Stimulated activated CD8-positive, alpha-beta memory T cell treated with anti-CD3 and anti-CD28 coated beads, Interleukin-15, amount 100 ng/mL, for 24 hours (primary cell): Measurements from ENCODE around the gene NIPAL1.

Experiments
- DNase-seq: peaks from one replicate; pipeline ENCODE4 v3.0.0-alpha.2; 2020; ENCODE audit warnings: low read depth

Gene NIPAL1

DNA sequence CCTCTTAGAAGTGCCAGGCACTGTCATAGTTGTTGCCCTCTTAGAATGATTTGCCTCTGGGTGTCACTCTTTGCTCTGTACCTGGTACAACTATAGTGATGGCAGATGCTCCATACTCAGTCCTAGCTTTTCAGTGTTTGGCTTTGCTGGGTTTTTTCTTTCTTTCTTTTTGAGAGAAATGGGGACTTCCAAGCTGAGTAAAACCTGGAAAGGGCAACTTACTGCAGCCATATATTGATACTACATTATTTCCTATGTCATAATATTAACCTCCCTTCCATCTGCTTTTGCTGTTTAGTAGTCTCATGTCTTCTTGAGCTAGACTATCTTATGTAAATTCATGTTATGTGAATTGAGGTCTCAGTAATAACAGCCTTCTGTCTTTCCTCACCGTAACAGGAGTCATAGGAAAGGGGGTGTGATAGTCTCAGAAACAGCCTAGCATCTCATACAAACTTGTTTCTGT lies 49.0 kb downstream of the NIPAL1 start:
- DNase-seq, result no peak

DNA sequence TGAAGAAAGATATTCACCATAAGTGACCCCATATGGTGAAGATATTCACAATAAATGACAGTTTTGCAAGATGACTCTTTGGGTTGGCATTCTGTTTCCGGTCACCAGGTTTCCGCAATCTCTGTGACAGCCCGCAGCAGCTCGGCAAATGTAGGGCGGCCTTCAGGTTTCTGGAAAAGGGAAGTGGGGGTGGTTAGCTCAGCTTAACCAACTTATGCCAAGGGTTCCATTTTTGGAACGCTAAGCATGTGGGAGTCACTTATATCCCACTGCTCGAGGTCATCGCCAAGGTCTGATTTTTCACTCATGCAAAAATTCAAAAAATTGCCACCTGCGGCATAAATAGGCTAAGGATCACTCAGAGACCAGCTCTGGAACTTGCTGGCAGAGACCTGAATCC lies 51.0 kb downstream of the NIPAL1 start:
- no peak for DNase-seq

DNA sequence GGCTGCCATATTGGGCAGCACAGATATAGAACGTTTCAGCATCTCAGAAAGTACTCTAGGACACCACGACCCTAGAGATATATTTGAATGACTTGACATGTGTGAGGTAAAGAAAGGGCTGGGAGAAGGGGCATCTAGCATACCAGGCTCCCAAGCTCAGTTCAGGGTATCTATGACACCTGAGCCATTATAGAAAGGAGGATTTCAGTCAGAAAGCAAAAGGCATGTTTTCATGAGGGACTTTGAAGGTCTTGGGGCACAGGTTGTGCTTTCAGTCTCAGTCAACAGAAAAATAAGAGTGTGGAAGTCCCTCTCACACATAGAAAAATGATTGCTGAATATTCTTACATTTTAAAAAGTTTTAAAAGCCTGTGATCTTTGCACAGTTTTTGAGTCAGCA lies 51.6 kb downstream of the NIPAL1 start:
- no peak for DNase-seq

DNA sequence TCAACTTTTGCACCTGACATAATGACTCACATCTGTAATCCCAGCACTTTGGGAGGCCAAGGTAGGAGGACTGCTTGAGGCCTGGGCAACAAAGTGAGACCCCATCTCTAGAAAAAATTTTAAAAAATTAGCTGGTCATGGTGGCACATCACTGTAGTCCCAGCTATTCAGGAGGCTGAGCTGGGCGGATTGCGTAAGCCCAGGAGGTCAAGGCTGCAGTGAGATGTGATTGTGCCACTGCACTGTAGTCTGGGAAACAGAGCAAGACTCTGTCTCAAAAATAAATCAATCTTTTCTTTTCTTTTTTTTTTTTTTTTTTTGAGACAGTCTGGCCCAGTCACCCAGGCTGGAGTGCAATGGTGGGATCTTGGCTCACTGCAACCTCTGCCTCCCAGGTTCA lies 52.5 kb downstream of the NIPAL1 start:
- DNase-seq, result no peak

DNA sequence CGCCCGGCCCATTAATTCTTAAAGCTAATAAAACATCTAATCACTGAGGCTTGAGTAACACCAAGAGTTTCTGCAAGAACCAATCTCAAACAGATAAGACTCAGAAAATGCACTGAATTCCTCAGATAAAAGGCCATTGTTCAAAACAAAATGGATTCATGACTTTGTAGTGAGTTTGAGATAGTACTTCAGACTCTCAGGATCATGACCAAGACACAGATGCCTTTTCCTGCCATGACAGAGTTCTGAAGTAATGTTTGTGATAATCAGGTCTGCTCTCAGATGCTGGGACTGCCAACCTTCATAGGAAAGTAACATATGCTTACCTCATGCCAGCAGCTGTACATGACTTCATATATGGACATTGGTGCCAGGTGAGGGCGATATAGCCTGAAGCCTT lies 54.6 kb downstream of the NIPAL1 start:
- no peak for DNase-seq

DNA sequence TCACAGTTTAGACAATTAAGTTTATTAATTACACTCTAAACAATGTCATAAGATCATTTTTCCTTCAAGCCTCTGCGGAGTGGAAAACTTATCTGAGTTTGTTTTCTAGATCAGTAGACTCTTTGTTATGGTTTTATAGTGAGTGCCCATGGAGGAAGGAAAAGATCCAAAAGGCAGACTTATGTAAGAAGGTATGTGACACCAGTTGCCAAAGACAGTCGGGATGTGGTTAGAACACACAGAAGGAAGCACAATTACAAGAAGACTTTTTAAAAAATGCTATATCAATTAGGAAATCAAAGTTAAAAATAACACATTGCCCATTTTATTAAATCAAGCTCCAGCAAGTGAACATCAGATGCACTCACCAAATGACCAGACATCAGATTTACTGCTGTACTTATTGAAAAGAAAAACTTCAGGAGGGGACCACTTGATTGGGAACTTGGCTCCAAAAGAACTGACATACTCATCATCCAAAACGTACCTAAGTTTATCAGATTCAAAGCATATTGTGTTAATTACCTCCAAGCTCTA lies 57.1 kb downstream of the NIPAL1 start:
- DNase-seq, result no peak

DNA sequence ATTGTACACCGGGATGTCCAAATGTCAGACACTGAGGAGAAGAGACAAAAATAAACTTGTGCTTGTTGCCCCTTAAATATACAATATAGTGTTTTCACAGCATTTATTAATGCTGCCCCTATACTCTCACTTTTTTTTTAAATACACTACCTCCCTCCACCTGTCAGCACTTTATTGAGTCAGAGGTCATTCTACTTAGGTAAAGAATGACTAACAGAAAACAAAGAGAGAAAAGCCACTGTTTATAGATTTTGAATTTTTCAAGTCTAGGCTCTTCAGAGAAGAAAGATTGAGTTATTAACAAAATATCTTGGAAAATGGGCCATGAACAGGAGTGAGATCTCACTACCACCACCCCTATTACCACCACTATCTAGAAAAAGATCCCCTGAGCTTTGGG lies 58.1 kb downstream of the NIPAL1 start:
- DNase-seq, result no peak

DNA sequence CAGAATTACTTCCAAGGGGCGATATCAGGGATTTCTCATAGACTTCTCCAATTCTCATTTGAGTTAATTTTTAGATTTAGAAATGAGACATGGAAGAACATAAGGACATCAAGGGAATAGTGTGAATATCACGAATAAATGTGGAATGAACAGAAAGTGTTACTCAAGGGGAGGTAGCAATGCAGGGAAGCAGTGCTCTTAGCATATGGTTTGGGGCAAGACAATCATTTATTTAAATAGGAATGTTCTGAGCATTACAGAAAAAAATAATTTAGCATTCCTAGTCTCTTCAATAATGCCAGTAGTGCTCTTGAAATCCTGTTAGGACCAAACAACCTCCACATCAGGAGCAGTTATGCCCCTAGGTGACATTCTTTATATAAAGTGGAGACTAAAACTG lies 61.9 kb downstream of the NIPAL1 start:
- no peak for DNase-seq

DNA sequence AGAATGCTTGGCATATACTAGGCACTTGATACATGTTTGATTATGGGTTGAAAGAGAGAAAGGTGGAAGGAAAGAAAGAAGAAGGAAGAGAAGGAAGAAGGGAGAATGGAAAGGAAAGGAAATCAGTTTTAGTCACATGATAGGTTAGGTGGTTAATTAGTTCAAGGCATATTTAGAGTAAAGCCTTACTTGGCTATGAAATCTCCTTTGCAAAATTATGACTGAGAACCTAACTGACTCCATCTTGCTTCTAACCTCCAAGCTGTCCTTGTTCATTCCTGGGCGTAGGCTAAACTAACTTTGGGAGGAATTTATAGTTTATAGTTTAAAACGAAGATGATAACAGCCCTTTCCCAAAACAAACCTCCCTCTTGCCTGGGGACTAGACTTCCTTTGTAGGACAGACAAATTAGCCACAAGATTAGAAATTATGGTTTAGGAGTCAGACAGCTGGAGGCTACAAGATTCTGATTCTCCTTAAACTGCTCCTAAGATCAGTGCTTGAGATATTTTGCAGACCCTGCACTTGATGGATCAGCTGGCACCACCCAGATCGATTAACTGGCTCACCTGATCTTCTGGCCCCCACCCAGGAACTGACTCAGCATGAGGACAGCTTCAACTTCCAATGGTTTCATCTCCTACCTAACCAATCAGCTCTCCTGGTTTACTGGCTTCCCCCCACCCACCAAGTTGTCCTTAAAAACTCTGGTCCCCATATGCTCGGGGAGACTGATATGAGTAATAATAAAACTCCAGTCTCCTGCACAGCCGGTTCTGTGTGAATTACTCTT lies 62.5 kb downstream of the NIPAL1 start:
- no peak for DNase-seq

DNA sequence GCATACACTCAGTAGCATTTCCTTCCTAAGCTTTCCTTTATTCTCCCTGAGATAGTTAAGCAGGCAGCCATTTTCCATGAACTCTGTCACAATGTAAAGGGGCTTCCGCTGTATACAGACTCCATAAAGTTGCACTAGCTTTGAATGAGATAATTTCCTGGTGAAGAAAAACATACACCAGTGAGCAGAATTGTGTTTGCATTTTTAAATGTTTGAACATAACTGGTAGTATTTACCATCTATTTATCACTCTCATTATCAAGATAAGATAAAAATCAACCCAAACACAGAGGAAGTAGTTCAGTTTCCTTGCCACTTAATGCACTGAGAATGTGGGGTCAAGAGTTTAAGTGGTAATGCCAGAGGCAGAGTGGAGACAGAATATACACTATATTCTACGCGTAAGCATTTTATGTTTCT lies 63.4 kb downstream of the NIPAL1 start:
- no peak for DNase-seq

DNA sequence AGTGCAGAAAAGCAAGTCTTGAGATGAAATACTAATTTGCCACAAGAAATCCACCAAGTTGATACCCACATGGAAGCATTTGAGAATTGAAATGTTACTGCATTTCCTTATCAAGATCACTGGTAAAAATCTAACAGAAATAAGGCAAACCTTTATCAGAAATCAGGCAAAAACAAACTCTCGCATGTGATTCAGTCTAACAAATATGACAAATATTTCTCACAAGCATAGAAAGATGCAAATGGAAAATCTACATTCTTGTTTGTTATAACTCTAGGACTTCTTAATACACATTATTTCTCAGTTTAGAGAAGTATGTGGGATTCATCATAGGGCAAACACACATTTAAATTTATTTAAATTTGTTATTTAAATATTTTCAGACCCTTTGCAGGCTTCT lies 64.6 kb downstream of the NIPAL1 start:
- DNase-seq, result no peak

DNA sequence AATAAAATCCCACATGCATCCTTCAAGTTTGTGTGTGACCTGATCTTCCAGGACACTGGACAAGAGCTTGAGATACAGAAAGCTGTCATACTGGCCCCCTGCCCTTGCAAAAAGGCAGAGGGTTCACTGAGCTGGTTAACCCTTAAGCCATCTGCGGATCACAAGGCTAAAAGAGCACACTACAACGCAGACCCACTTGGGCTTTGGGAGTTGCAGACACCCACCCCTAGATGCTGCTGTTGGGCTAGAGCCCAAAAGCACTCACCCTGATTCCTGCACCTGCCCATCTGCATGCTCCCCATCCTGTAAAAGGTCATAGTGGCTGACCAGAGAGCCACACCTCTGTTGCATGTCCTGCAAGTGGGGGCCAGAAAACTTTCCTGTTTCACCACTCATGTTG lies 66.4 kb downstream of the NIPAL1 start:
- DNase-seq, result no peak

DNA sequence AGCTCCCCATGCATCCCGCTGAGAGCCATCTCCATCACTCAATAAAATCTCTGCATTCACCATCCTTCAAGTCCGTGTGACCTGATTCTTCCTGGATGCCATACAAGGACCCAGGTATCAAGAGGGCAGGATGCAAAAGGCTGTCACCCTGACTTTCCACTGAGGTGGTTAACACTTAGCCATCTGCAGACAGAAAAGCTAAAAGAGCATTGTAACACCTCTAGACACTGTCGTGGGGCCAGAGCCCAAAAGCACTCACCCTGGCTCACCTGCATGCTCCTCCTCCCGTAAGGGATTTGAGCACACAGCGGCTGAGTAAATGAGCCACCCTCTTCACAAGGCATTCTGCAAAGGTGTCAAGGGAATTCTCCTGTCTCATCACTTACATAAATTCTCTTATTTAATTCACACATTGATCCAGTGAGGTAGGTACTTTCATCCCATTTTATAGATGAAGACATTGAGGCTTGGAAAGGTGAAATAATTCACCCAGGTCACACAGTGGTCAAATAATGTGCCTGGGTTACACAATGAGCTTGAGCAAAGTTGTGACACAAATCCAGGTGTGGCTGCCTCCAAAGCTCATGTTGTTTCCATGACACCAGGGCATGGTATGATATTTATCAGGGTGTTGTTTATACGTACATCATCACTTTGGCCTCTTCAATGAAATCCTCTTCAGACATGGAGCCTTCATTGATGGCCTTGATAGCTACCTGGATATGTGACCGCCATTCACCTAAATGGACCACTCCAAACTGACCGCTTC lies 69.4 kb downstream of the NIPAL1 start:
- no peak for DNase-seq
